Keratinocyte (primary cell): ENCODE data around the gene VPS37C. TPM values are rescaled to one million over a fixed set of nuclear protein-coding genes. Genes with fewer than 3 reads are reported as not detected.

Experiments
- DNase-seq: peaks from one replicate; pipeline ENCODE4 v3.0.0-alpha.2; 2011; ENCODE audit warnings: low read depth, missing footprints, low spot score
- FAIRE-seq: peaks from 2 replicates; lab custom pipeline; 2011; peaks lifted over from hg19 to GRCh38; lab: Jason Lieb, UNC
- H2AFZ ChIP-seq: 2 replicates; pipeline ENCODE4 v1.6.0; 2012; ENCODE audit warnings: low read length, control low read depth, inconsistent platforms; ENCODE audit not compliant: control insufficient read depth
- H3K27ac ChIP-seq: 2 replicates; pipeline ENCODE4 v1.5.1; 2011; ENCODE audit warnings: low read length; ENCODE audit not compliant: control insufficient read depth, insufficient read depth
- H3K27me3 ChIP-seq: 3 replicates; pipeline ENCODE4 v1.6.0; 2011; ENCODE audit warnings: low read length; ENCODE audit not compliant: control insufficient read depth, insufficient read depth; ENCODE audit errors: extremely low read depth
- H3K36me3 ChIP-seq, 2 experiments: 2 replicates in 1 of 2; 3 replicates in 1 of 2; pipeline ENCODE4 v1.5.1; 2011; ENCODE audit warnings: low read length in 2 of 2, mild to moderate bottlenecking in 1 of 2; ENCODE audit not compliant: control insufficient read depth in 2 of 2, insufficient read depth in 2 of 2; ENCODE audit errors: extremely low read depth in 1 of 2
- H3K4me1 ChIP-seq: 3 replicates; pipeline ENCODE4 v1.5.1; 2011; ENCODE audit warnings: low read length; ENCODE audit not compliant: control insufficient read depth, insufficient read depth; ENCODE audit errors: extremely low read depth
- H3K4me2 ChIP-seq: 3 replicates; pipeline ENCODE4 v1.6.0; 2011; ENCODE audit warnings: low read depth, low read length; ENCODE audit not compliant: control insufficient read depth, insufficient read depth; ENCODE audit errors: extremely low read depth
- H3K4me3 ChIP-seq, 3 experiments: fragments of 200-600 bp in 1 of 3; sonication (generic) in 1 of 3; 2 replicates in 2 of 3; 3 replicates in 1 of 3; pipeline ENCODE4 v1.5.1; 2011 to 2016; ENCODE audit warnings: low read length in 3 of 3, mild to moderate bottlenecking in 3 of 3, control low read depth in 2 of 3, inconsistent platforms in 1 of 3, low read depth in 1 of 3, mixed read lengths in 1 of 3, mixed run types in 1 of 3, moderate library complexity in 1 of 3; ENCODE audit not compliant: control insufficient read depth in 2 of 3, insufficient read depth in 2 of 3; ENCODE audit errors: extremely low read depth in 1 of 3
- H3K79me2 ChIP-seq: 2 replicates; pipeline ENCODE4 v1.6.0; 2012; ENCODE audit warnings: low read length; ENCODE audit not compliant: control insufficient read depth, insufficient read depth
- H3K9ac ChIP-seq: 3 replicates; pipeline ENCODE4 v1.6.0; 2011; ENCODE audit warnings: low read length; ENCODE audit not compliant: control insufficient read depth, insufficient read depth; ENCODE audit errors: extremely low read depth
- H3K9me1 ChIP-seq: 3 replicates; pipeline ENCODE4 v1.6.0; 2011; ENCODE audit warnings: low read length; ENCODE audit not compliant: control insufficient read depth, insufficient read depth; ENCODE audit errors: extremely low read depth
- H3K9me3 ChIP-seq: 2 replicates; pipeline ENCODE4 v1.5.1; 2012; ENCODE audit warnings: low read depth, low read length; ENCODE audit not compliant: control insufficient read depth
- H4K20me1 ChIP-seq: 3 replicates; pipeline ENCODE4 v1.6.0; 2011; ENCODE audit warnings: low read length; ENCODE audit not compliant: control insufficient read depth, insufficient read depth; ENCODE audit errors: extremely low read depth
- CTCF ChIP-seq, 3 experiments: IDR thresholded peaks in 1 of 3; conservative IDR thresholded peaks in 1 of 3; optimal IDR thresholded peaks in 1 of 3; 2 replicates in 2 of 3; 3 replicates in 1 of 3; pipeline versions ENCODE3 to v1.5.1; 2011; ENCODE audit warnings: low read length in 3 of 3, mild to moderate bottlenecking in 3 of 3, moderate library complexity in 2 of 3, control low read depth in 1 of 3, inconsistent platforms in 1 of 3; ENCODE audit not compliant: insufficient read depth in 2 of 3; ENCODE audit errors: extremely low read depth in 1 of 3
- EZH2 ChIP-seq: IDR thresholded peaks from one replicate; pipeline ENCODE4 v1.6.1; 2012; ENCODE audit warnings: inconsistent platforms, mild to moderate bottlenecking, low read length, moderate library complexity
- dilution Hi-C: fragments of 300-500 bp; cut with MboI; formaldehyde crosslinking; loops from one replicate; pipeline ENCODE4 v1.7.0; 2020; ENCODE audit warnings: low sequenced_read_pairs; ENCODE audit not compliant: extremely low pct_ligation_motif_present
- polyA plus RNA-seq, 5 experiments: library from polyadenylated mRNA; depleted of rRNA in 3 of 5; stranded (reverse) in 3 of 5; stranded (forward) in 1 of 5; unstranded in 1 of 5; fragments of >200 nt; gene quantifications; 1 replicate in 1 of 5; 2 replicates in 3 of 5; 3 replicates in 1 of 5; pipeline versions ENCODE4 v1.2.1 to v1.2.3, GENCODE V29; 2011 to 2012; ENCODE audit warnings: missing spikeins in 2 of 5, low read depth in 1 of 5, low replicate concordance in 1 of 5

The VPS37C gene
- polyA plus RNA-seq, 1 donor (not counting 4 experiments of a cell fraction or from before 2014, with no cell fraction given), result 8.0 TPM

GRCh38 chr11:61149624-61150615, 11.3 kb downstream of the VPS37C start:
- DNase-seq (no peak), FAIRE-seq (no peak)
- dilution Hi-C loops, result no loop called here
- Histone ChIP-seq H4K20me1 (no peaks in the 10 kb centered on the region), H3K9me3 (no peaks in the 10 kb centered on the region), H2AFZ (peak overlapping the region; percentile 6), H3K9ac (no peak overlapping the region), H3K9me1 (no peaks in the 10 kb centered on the region), H3K36me3 (peaks cover 0 to 6% of the 10 kb centered on the region in 2 experiments), H3K27ac (no peak overlapping the region), H3K4me1 (peaks cover 27% of the 10 kb centered on the region), H3K4me2 (peak overlapping the region; percentile 38), H3K79me2 (peaks cover 54% of the 10 kb centered on the region), H3K4me3 (no peak overlapping the region), H3K27me3 (no peaks in the 10 kb centered on the region)
- TF ChIP-seq CTCF (optimal IDR thresholded peaks at IDR 0.05 in 1 of 3, IDR thresholded peaks at IDR 0.05 in 1 of 3, conservative IDR thresholded peaks at IDR 0.05 in 1 of 3; ENCODE audit: extremely low read depth in 1 of 3, insufficient read depth in 2 of 3, low read length in 3 of 3) (no peak), EZH2 (no peak)

GRCh38 chr11:61147791-61148620, 13.2 kb downstream of the VPS37C start:
- H3K27me3 ChIP-seq, result no peaks in the 10 kb centered on the region
- H3K4me3 ChIP-seq, result no peak overlapping the region
- DNase-seq, result no peak
- no peak for FAIRE-seq
- H3K9ac ChIP-seq, result no peak overlapping the region
- no peak overlapping the region for H3K27ac ChIP-seq
- dilution Hi-C loops, result no loop called here
- H3K4me1 ChIP-seq, result peaks cover 18% of the 10 kb centered on the region
- no peak overlapping the region for H3K4me2 ChIP-seq
- H3K9me3 ChIP-seq, result no peaks in the 10 kb centered on the region
- H2AFZ ChIP-seq, result no peak overlapping the region
- no peaks in the 10 kb centered on the region for H3K9me1 ChIP-seq
- H3K36me3 ChIP-seq, result peaks cover 0 to 6% of the 10 kb centered on the region in 2 experiments
- no peak for TF ChIP-seq EZH2
- TF ChIP-seq CTCF (optimal IDR thresholded peaks at IDR 0.05 in 1 of 3, IDR thresholded peaks at IDR 0.05 in 1 of 3, conservative IDR thresholded peaks at IDR 0.05 in 1 of 3; ENCODE audit: extremely low read depth in 1 of 3, insufficient read depth in 2 of 3, low read length in 3 of 3), result no peak
- H4K20me1 ChIP-seq, result no peaks in the 10 kb centered on the region
- H3K79me2 ChIP-seq, result peaks cover 50% of the 10 kb centered on the region
